Stimulated activated naive CD4-positive, alpha-beta T cell (primary cell): Measurements from ENCODE around the gene COA5.

ENCODE experiments used
- DNase-seq, 6 experiments: peaks; one replicate each; lab custom pipeline; 2025; lab: John Stamatoyannopoulos, UW

COA5 gene

DNA sequence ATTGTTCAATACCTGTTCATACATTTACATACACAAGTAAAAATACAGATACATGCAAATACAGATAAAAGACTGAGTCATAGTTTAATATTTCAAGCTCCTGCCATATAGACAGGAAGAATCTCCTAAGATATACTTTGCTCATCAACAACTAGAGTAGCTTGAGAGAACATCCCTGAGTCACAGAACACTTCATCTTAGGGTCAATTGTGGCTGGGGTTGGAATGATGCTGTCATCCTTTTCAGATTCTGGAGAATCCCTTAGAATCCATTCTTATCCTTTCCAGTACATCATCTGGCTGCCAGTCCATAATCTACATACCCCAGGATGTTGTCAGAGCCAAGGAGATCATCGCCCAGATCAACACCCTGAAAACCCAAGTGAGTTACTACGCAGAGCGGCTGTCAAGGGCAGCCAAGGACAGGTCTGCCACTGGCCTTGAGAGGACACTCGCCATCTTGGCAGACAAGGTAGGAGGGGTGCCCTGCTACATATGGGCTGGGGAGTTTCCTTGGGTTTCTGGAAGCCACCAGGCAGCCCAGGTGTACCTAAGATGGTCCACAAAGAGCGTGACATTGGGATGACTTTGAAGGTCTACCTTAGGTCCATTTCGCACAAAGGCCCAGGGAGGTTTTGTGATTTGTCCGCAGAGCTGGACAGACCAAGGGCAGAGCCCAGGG lies 55.7 kb downstream of the COA5 start:
- DNase-seq = no peak

DNA sequence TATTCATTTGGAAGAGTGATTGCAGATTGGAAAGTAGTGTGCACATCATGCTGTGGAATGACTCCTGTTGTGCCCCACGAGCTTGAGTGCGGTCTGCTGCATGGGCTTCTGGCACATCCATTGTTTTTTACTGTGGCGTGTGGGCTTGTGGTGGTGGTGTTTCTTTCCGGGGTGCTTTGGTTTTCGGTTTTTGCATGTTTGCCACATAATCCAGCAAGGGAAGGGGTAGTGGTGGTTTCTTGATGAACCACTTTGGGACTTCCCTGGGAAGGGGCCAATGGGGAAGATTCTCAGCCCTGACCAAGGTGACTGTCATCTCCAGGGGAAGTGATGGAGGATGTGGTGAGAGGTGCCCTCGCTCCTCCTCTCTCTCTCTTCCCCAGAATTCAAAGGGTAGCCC lies 57.0 kb downstream of the COA5 start:
- DNase-seq = no peak

DNA sequence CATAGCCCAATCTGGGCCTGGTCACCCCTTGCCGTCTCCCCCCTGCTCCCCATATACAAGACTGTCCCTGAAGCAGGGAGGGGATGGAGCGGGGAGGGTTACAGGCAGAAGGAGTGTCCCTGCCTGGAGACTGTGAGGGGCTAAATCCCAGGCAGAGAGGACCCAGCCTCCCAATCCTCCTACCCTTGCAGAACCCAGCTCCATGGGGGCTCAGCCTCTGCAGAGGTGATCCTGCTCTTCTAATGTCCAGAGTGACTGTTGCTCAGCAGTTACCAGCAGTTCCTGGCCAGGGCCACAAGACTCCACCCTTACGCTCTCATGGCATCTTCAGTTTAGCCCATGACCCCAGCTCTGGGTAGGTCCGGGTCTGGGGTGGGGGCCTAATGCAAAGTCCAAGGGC lies 58.1 kb downstream of the COA5 start:
- DNase-seq = no peak
